ENCODE results near the gene PRPF18. TPM values are rescaled to one million over a fixed set of nuclear protein-coding genes. Genes with fewer than 3 reads are reported as not detected.
A peak's percentile ranks its signal among the peaks of the same experiment; 100 is the strongest.

PRPF18 gene
- total RNA-seq, 6 experiments from 2014 or later: 8.1 to 16.1 (median 11.5) TPM

- Histone ChIP-seq H3K4me3 (no peak overlapping the region), H3K36me3 (peaks cover 0 to 3% (median 0%) of the 10 kb centered on the region in 4 donors), H3K9me3 (no peaks in the 10 kb centered on the region), H3K4me1 (no peaks in the 10 kb centered on the region), H3K27ac (no peak overlapping the region), H3K27me3 (no peaks in the 10 kb centered on the region)
- no peak for TF ChIP-seq CTCF (IDR thresholded peaks at IDR 0.05)
- TF ChIP-seq POLR2A (IDR thresholded peaks at IDR 0.05): no peak
- DNase-seq (no peak), ATAC-seq (peak in 3 of 4 donors; percentile 13 to 54 (median 30))
- 68% methylated on average over 3 of the region's 7 CpGs for WGBS (ENCODE audit: insufficient coverage, low coverage, low lambda C conversion rate, missing lambda C conversion rate)
- intact Hi-C loops (cut with DNase I): no loop called here
Measured at GRCh38 chr10:13633689-13634088, 46.9 kb downstream of the PRPF18 start.

GRCh38 chr10:13634207-13634606 is 47.4 kb downstream of the PRPF18 start:
- no peak for TF ChIP-seq CTCF (IDR thresholded peaks at IDR 0.05)
- TF ChIP-seq POLR2A (IDR thresholded peaks at IDR 0.05): no peak
- intact Hi-C loops (cut with DNase I): no loop called here
- no peak overlapping the region for H3K4me3 ChIP-seq
- DNase-seq: no peak
- H3K36me3 ChIP-seq: peaks cover 0 to 3% (median 0%) of the 10 kb centered on the region in 4 donors
- 82% methylated on average over 6 of the region's 6 CpGs for WGBS (ENCODE audit: insufficient coverage, low coverage, low lambda C conversion rate, missing lambda C conversion rate)
- peak overlapping the region in 1 of 3 donors; percentile 4 for H3K27ac ChIP-seq
- no peaks in the 10 kb centered on the region for H3K27me3 ChIP-seq
- H3K9me3 ChIP-seq: no peaks in the 10 kb centered on the region
- no peaks in the 10 kb centered on the region for H3K4me1 ChIP-seq
- ATAC-seq: peak; percentile 28 to 53 (median 42)

- TF ChIP-seq POLR2A (IDR thresholded peaks at IDR 0.05) (no peak), CTCF (IDR thresholded peaks at IDR 0.05) (no peak)
- no peak for DNase-seq
- Histone ChIP-seq H3K4me1 (no peaks in the 10 kb centered on the region), H3K36me3 (no peaks in the 10 kb centered on the region), H3K27me3 (no peaks in the 10 kb centered on the region), H3K9me3 (no peaks in the 10 kb centered on the region), H3K4me3 (no peak overlapping the region), H3K27ac (no peak overlapping the region)
- no peak for ATAC-seq
- intact Hi-C loops (cut with DNase I): no loop called here
- WGBS (ENCODE audit: insufficient coverage, low coverage, low lambda C conversion rate, missing lambda C conversion rate): 90% methylated on average over 4 of the region's 4 CpGs
Measured at GRCh38 chr10:13636776-13637175, 50.0 kb downstream of the PRPF18 start.

GRCh38 chr10:13637303-13637856 is 50.6 kb downstream of the PRPF18 start:
- Histone ChIP-seq H3K4me1 (no peaks in the 10 kb centered on the region), H3K27ac (no peak overlapping the region), H3K4me3 (no peak overlapping the region), H3K27me3 (no peaks in the 10 kb centered on the region), H3K9me3 (peaks cover 0 to 3% (median 0%) of the 10 kb centered on the region in 4 donors), H3K36me3 (no peaks in the 10 kb centered on the region)
- WGBS (ENCODE audit: insufficient coverage, low coverage, low lambda C conversion rate, missing lambda C conversion rate): 83% methylated on average over 1 of the region's 1 CpG
- TF ChIP-seq CTCF (IDR thresholded peaks at IDR 0.05) (no peak), POLR2A (IDR thresholded peaks at IDR 0.05) (no peak)
- DNase-seq: no peak
- intact Hi-C loops (cut with DNase I): no loop called here
- peak in 1 of 4 donors; percentile 59 for ATAC-seq
